Myocyte (in vitro differentiated cells): ENCODE results near the gene MOV10L1. TPM values are rescaled to one million over a fixed set of nuclear protein-coding genes. Genes with fewer than 3 reads are reported as not detected.
"Not testable (repeated sequence)": the region's sequence is repeated elsewhere in the genome, so short reads cannot be mapped to it uniquely, and the experiment has no call there.

Experiments used
- DNase-seq: peaks from one replicate; pipeline ENCODE4 v3.0.0-alpha.2; 2012; ENCODE audit warnings: low read depth
- total RNA-seq: library from RNA; depleted of rRNA; stranded (reverse); fragments of >200 nt; gene quantifications from 2 replicates; pipeline ENCODE4 v1.2.3, GENCODE V29; 2014

Gene MOV10L1
- total RNA-seq, 1 donor from 2014 or later, result 0.16 TPM

DNA sequence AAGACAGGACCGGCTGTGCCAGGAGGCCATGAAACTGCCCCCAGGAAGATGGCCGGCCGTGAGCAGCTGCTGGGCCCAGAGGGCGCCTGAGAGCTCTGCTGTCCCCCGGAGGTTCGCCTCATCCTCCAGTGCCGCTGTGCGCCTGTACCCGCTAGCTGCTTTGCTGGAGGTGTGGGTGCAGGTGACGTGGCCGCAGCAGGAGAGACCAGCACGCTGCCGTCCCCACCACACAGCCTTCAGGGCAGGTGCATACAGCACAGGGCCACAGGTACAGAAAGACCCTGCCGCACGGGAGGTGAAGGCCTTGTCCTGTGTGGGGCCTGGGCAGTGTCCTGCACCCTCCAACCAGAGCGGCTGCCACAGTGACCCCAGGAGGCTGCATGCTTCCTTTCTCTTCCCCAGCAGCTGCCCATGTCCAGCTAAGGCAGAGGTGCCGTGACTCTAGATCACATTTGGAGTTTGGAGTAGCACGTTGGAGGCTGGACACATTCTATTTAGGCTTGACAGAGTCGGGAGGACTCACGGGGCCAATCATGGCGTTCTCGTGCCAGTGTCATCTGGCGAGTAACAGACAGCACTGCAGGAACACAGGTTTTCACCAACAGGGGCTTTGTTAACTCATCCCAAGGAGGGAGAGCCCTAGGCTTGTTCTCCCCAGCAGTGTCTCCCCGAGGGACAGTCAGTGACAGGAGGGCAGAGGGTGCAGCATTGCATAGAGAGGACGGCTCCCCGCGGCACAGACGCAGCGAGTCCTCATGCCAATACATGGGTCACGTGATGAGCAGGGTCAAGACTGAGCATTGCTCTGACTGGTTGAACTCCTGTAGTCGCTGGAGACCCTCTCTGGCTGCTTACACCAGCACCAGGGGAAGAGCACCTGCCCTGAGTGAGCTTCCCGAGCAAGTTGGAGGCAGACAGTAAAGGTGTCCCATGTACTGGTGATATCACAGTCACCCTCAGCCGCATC, 62.0 kb downstream of the MOV10L1 start:
- no peak for DNase-seq

DNA sequence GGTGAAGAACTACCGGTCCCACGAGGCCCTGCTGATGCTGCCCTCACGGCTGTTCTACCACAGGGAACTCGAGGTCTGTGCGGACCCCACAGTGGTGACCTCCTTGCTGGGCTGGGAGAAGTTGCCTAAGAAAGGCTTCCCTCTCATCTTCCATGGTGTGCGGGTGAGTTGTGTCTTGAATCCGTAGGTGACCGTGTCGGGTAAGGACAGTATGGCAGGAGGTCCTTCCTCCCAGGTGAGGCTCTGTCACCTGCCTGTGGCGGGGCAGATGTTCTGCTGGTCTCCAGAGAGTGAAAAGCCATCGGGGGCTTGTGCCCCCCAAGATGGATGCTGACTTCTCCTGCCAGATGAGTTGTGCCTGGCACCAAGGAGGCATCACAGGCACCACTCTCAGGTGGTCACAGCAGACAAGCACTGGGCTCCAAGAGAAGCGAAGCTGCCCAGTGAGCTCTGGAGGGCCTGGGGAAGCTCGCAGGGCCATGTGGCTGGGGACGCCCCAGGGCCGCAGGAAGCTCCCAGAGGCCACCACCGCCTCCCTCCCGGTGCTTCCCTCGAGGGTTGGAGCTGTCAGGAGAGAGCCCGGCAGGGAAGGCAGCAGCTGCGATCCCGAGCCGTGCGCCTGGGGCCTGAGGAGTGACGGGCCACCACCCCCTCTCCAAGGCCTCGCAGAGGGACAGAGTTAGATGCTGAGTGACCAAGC, 63.4 kb downstream of the MOV10L1 start:
- no peak for DNase-seq

DNA sequence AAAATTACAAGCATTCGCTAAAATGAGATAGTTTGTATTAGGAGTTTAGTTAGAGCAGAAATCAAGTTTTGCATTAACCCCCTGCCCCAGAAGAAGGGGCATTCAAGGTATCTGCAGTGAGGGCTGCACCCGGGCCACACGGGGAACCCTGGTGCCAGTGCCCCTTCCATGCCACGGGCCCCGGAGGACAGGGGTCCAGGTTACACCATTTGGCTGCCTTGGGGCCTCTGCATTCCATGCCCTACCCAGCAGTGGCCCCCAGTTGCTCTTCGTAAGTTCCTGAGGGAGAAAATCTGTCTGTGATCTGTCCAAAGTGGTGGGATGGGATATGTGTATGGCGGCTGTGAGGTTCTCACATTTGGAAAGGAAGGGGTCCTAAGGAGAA, 63.9 kb downstream of the MOV10L1 start:
- no peak for DNase-seq

DNA sequence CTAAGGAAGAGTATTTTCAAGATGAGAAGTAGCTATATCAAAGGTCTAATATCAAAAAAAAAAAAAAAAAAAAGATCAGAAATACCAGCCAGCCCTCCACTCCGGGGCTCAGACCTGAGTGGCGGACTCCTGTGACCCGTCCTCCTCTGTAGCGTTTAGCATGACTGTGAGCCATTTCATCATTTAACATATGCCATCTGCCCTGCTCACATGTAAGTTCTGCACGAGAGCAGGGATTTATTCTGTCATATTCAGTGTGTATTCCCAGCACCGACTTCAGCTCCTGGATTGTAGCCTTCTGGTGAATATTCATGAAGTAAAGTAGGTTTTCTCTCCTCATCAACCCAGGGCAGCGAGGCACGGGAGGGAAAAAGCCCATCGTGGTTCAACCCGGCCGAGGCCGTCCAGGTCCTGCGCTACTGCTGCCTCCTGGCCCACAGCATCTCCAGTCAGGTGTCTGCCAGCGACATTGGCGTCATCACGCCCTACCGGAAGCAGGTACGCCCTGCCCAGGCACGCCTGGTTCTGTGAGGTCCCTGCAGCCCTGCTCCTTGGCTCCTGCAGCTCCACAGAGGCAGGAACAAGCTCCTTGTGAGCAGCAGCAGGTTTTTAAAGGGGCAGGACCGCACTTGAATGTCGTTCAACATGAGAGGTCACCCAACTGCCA, 68.0 kb downstream of the MOV10L1 start:
- no peak for DNase-seq

DNA sequence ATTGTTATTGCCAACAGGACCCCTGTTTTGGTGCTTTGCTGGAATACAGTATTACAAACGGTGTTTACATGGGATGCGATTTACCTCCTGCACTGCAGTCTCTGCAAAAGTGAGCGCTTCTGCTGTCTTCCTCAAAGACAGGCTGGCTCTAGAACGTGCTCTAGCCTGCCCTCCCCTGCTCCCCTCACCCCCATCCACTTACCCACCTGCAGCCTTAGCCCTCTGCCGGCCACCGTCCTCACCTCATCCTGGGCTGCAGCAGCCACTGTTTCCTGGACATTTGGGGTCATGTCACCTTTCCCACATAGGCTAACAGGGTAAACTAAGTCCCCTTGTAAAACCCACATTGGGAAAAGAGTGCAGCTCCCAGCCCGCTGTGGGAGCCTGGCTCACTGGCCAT, 71.1 kb downstream of the MOV10L1 start:
- no peak for DNase-seq

DNA sequence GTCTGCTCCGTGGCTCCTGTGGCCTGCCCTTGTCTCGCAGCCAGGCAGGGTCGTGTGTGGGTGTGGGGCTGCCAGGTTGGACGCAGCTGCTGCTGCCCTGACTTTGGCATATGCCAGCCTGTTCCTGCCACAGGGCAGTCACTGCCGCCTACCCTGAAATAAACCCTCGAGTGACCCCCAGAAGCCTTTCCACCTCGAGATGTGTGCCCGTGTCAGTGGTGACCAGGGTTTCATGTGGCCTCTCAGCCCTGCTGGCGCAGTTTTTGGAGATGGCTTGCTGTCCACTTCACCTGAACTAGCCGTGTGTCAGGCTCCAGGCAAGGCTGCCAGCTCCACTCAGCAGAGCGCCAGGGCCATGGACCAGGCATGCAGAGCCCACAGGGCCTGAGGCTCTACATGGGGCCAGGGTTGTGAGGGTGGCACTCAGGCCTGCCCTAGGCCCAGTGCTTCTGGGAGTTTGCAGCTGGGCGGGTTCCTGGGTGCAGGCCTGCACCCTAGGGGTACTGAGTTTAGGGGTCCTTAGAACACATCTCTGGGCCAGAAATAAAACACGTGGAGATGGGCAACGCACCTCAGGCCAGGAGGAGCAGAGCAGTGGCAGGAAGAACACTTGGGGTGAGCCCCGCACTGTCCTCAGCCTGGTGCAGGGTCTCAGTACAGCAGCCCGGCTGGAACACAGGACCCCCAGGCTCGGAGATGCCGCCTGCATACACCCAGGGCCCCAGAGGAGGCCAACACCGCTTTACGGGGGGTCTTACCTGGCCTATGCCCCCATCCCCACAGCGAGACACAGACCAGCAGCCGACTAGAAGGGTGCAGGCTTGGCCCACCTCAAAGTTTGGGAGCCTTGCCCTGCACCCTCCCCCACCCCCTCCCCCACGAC, 71.9 kb downstream of the MOV10L1 start:
- DNase-seq, result no peak

DNA sequence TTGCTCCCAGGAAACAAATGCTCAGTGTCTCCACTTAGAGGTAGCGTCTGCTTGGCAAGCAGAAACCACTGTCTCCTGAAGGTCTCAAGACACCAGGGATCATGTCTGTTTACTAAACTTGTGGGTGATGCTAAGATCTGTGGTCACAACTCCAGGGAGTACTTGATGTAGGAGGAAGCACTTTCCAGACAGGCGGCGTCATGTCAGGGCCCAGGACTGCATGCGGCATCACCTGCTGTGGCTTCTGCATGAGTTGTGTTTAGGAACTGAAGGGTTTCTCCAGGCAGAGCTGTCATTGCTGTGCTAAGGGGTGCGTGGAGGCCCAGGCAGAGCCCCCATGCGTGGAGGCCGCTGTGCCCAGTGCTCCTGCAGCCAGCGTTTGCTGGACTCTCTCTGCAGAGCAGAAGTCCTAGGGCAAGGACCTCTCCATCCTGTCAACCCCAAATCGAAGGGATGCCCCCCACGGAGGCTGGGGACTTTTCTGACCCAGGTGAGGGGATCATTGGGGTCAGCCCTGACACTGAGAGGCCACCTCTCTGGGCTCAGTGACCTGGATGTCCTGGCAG, 72.7 kb downstream of the MOV10L1 start:
- DNase-seq, result no peak

DNA sequence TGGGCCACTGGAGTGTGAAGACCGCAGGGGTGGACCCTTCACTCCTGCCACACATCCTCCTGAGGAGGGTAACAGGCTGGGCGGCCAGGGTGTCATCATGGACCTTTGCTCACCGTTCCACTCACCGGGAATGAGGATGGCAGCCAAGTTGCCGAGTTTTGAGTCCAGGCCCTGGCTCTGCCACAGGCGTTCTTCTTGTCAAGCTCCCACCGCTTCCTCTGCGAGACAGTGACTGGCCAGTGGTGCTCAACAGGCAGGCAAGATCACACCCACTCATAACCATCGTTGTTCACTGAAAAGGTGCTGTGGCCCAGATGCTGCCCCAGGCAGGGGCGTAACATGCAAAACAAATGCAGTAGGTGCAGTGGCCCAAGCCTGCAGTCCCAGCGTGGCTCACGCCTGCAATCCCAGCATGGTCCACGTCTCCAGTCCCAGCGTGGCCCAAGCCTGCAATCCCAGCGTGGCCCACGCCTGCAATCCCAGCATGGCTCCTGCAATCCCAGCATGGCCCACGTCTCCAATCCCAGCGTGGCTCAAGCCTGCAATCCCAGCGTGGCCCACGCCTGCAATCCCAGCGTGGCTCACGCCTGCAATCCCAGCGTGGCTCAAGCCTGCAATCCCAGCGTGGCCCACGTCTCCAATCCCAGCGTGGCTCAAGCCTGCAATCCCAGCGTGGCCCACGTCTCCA, 75.8 kb downstream of the MOV10L1 start:
- no peak for DNase-seq

DNA sequence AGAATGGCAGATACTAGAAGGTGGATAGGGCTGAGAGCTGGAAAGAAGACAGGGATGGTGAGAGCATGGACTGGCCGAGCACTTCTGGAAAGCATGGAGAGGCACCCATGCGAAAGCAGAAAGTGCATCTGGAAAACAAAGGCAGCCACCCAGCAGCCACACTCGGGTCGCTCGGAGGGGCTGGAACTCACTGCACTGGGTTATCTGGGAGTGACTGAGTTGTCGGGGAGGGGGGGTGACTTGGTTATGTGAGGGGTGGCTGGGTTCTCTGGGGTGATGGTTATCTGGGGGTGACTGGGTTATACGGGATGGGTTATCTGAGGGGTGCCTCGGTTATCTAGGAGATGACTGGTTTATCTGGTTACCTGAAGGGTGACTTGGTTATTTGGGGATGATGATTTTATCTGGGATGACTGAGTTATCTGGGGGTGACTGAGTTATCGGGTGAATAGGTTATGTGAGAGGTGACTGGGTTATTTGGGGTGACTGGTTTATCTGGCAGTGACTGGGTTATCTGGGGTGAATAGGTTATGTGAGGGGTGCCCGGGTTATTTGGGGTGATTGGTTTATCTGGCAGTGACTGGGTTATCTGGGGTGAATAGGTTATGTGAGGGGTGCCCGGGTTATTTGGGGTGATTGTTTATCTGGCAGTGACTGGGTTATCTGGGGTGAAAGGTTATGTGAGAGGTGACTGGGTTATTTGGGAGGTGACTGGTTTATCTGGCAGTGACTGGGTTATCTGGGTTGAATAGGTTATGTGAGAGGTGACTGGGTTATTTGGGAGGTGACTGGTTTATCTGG, 78.1 kb downstream of the MOV10L1 start:
- no peak for DNase-seq

DNA sequence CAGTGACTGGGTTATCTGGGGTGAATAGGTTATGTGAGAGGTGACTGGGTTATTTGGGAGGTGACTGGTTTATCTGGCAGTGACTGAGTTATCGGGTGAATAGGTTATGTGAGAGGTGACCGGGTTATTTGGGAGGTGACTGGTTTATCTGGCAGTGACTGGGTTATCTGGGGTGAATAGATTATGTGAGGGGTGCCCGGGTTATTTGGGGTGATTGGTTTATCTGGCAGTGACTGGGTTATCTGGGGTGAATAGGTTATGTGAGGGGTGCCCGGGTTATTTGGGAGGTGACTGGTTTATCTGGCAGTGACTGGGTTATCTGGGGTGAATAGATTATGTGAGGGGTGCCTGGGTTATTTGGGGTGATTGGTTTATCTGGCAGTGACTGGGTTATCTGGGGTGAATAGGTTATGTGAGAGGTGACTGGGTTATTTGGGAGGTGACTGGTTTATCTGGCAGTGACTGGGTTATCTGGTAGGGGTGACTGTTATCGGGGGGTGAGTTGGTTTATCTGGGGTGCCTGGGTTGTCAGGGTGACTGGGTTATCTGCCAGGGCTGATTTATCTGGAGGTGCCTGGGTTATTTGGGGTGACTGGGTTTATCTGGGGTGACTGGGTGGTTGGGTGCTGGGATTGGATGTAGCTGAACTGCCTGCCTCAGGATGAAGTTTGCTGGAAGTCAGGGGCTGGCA, 78.8 kb downstream of the MOV10L1 start:
- DNase-seq, result not testable (repeated sequence)

DNA sequence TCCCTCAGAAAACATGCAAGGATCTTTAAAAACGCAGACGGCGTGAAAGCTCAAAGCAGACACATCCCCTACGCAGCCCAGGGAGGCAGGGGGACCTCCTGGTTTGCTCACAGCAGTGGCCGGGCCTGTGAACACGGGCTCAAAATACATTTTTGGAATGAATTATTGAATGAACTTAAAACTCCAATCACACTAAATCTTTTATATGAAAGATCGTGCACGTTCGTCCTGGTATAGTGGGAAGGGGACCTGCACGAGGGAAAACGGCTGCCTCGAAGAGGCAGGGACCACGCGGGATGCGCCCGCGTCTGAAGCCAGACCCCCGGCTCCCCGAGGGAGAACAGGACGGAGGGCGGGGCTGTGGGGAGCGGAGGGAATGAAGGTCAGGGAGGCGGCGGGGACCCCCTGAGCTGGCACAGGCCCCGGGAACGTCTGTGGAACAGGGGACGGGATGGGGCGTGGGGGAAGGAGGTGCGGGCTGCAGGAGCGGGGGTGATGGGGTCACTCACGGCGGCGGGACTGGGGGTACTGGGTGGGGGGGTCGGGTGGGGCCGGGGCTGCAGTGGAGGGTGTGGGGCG, 79.5 kb downstream of the MOV10L1 start:
- no peak for DNase-seq

DNA sequence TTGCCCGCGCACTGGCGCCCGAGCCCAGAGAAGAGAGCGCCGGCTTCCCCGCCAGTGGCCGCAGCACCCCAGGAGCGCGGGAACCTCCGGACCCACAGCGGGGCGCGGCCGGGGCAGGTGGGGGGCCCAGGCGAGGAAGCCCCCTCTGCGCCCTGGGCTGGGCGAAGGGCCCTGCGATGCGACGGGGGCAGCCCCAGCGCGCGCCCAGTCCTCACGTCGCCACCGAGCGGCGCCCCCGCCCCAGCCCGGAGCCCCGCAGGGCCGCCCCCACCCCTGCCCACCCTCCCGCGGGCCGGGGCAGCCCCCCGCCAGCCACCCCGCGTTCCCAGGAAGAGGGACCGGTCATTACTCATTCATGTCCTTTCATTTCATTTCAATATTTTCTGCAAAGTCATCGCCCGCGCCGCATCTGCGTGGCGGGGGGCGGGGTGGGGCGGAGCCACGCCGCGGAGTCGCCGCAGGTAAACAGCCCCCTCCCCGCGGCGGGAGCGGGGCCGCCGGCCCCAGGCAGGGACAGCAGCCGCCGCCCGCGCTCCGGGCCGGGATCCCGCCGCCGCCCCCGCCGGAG, 80.1 kb downstream of the MOV10L1 start:
- DNase-seq, result no peak

DNA sequence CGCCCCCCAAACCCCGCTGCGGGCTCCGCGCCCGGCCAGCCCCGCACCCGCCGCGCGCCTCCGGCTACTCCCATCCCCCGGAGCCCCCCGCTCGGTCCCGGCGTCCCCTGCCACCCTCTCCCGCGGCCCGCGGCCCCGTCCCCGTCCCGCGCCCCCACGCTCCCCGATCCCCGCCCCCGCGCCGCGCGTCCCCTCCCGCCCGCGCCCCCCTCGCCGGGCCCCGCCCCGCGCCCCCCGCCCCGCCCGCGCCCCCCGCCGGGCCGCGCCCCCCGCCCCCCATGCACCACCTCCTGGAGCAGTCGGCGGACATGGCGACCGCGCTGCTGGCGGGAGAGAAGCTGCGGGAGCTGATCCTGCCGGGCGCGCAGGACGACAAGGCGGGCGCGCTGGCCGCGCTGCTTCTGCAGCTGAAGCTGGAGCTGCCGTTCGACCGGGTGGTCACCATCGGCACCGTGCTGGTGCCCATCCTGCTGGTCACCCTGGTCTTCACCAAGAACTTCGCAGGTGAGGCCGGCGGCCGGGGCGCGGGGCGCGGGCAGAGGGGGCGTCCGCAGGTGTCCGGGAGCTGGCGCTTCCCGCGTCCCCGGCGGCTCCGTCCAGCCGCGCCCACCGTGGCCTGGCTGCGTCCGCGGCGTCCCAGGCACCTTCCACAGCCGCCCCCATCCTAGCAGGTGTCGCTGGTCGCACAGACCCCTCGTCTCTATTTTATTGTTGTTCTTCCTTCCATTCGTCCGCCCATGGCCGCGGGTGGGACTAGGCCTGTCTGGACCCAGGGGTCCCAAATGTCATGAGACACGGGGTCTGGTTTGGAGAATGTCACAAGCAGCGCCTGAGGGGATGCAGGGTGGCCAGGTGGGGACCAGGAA, 80.9 kb downstream of the MOV10L1 start, which contains the start of gene PANX2:
PANX2 (plus strand) TSS at position 279 of the 866 bp plus-strand sequence; CDS start at position 279, 0 bp downstream.
- DNase-seq, result no peak

DNA sequence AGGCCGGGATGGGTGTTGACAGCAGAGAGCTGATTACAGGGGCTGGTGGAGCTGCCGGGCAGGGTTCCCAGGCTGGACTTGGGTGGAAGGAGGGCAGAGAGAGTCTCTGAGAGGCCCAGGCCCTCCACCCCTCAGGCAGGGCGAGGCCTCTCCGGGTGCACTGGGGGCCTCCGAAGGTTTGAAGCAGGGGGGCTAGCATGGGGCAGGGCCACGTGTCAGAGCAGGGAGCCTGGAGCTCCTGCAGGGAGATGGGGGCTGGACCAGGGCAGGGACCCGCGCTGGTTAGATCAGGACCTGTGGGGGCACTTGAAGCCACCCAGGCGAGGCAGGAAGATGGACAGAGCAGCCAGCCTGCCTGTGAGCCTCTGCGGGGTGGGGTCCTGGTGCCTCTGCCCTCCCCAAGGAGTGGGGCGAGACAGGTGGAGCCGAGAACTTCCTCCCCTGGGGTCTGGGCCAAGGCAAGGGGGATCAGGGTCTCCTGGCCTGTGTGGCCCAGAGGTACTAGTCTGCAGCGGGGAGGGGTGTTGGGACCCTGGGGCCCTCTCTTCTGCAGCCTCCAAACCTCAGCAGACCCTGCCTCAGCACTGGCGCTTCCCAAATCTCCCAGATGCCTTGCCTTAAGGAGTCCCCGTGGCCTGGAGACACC, 81.6 kb downstream of the MOV10L1 start:
- no peak for DNase-seq

DNA sequence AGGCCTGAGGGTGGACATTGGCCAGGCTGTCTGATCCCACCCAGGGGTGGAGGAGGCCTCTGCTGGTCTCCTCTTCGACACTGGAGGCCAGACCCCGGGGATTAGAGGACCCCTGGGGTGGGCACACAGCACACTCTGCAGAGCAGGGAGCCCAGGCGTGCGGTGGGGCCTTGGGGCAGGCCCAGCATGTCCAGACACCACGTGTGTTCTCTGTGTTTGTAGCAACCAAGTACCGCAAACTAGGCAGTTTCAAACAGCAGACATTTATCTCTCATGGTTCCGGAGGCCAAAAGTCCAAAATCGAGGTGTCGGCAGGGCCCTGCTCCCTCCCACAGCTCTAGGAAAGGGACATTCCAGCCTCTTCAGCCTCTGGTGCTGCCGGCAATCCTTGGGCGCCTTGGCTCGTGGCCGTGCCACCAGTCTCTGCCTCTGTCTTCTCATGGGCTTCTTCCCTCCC, 82.2 kb downstream of the MOV10L1 start:
- no peak for DNase-seq
